ENCODE data around the gene TAF4B. TPM values are rescaled to one million over a fixed set of nuclear protein-coding genes. Genes with fewer than 3 reads are reported as not detected.
"Not testable (repeated sequence)": the region's sequence is repeated elsewhere in the genome, so short reads cannot be mapped to it uniquely, and the experiment has no call there.

Gene TAF4B
- total and polyA plus RNA-seq, 7 experiments from 2014 or later: 7.3 to 15.7 (median 12.6) TPM

DNA sequence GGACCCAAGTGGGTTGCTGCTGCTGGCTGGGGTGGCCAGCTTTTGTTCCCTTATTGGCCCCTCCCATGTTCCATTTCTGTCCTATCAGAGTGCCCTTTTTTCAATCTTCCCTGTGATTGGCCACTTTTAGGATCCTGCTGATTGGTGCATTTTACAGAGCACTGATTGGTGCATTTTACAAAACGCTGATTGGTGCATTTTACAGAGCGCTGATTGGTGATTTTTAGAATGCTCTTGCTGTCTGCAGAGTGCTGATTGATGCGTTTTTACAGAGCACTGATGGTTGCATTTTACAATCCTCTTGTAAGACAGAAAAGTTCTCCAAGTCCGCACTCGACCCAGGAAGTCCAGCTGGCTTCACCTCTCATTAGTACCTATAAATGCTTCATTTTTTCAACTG is 19.2 kb downstream of the TAF4B start:
- H3K9me3 ChIP-seq (ENCODE audit: control insufficient read depth in 2 of 3, low read length in 3 of 3); CTCF ChIA-PET; H3K27me3 Mint-ChIP-seq; H3K4me3 ChIP-seq (ENCODE audit: low read length); H3K36me3 ChIP-seq (ENCODE audit: control insufficient read depth in 2 of 3, insufficient read depth in 3 of 3, low read length in 3 of 3); H3K27ac ChIP-seq (ENCODE audit: low read depth, low read length); H3K4me1 ChIP-seq (ENCODE audit: control insufficient read depth in 2 of 2, insufficient read depth in 2 of 2, low read length in 2 of 2); intact Hi-C loops (cut with micrococcal nuclease); DNase-seq; H3K4me3 Mint-ChIP-seq; POLR2A ChIA-PET; H3K27me3 ChIP-seq (ENCODE audit: control insufficient read depth in 2 of 2, insufficient read depth in 2 of 2, low read length in 2 of 2); ATAC-seq: not testable (repeated sequence)
- H3K9me3 Mint-ChIP-seq: peaks cover 4 to 42% (median 18%) of the 10 kb centered on the region in 11 donors
- H3K36me3 Mint-ChIP-seq: peaks cover 6 to 36% (median 30%) of the 10 kb centered on the region in 5 donors
- peaks cover 2 to 30% (median 18%) of the 10 kb centered on the region in 7 donors for H3K4me1 Mint-ChIP-seq
- peak overlapping the region in 1 of 9 donors; percentile 2 for H3K27ac Mint-ChIP-seq

DNA sequence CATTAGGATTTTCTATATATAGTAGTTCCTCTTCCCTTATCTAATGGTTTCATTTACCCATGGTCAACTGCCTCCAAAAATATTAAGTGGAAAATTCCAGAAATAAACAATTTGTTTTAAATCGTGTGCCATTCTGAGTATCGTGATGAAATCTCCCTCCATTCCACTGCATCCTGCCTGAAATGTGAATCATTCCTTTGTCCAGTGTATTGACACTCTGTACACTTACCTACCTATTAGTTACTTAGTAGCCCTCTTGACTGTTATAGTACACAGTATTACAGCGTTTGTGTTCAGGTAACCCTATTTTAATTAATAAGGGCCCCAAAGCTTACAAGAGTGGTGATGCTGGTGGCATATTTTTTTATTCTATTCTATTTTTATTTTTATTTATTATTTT is 26.2 kb downstream of the TAF4B start:
- H3K4me1 ChIP-seq (ENCODE audit: control insufficient read depth in 2 of 2, insufficient read depth in 2 of 2, low read length in 2 of 2): no peaks in the 10 kb centered on the region
- ChIA-PET CTCF (no interaction called here), POLR2A (interaction anchor here (0.6 kb wide), 1 partner anchor 202 kb away, joined by 4 read pairs; no protein-coding TSS in a partner anchor)
- Mint-ChIP-seq H3K36me3 (no peaks in the 10 kb centered on the region), H3K27ac (no peak overlapping the region), H3K4me1 (peaks cover 11 to 46% (median 36%) of the 10 kb centered on the region in 7 donors), H3K4me3 (no peak overlapping the region), H3K9me3 (no peaks in the 10 kb centered on the region), H3K27me3 (no peaks in the 10 kb centered on the region)
- DNase-seq (no peak), ATAC-seq (no peak)
- no peaks in the 10 kb centered on the region for H3K9me3 ChIP-seq (ENCODE audit: control insufficient read depth in 2 of 3, low read length in 3 of 3)
- H3K27ac ChIP-seq (ENCODE audit: low read depth, low read length): no peak overlapping the region
- no peak overlapping the region for H3K4me3 ChIP-seq (ENCODE audit: low read length)
- intact Hi-C loops (cut with micrococcal nuclease): loop anchor here in 1 of 2 donors (5.0 kb wide), 1 partner anchor 35 kb away; no protein-coding TSS in a partner anchor
- H3K27me3 ChIP-seq (ENCODE audit: control insufficient read depth in 2 of 2, insufficient read depth in 2 of 2, low read length in 2 of 2): no peaks in the 10 kb centered on the region
- no peaks in the 10 kb centered on the region for H3K36me3 ChIP-seq (ENCODE audit: control insufficient read depth in 2 of 3, insufficient read depth in 3 of 3, low read length in 3 of 3)

DNA sequence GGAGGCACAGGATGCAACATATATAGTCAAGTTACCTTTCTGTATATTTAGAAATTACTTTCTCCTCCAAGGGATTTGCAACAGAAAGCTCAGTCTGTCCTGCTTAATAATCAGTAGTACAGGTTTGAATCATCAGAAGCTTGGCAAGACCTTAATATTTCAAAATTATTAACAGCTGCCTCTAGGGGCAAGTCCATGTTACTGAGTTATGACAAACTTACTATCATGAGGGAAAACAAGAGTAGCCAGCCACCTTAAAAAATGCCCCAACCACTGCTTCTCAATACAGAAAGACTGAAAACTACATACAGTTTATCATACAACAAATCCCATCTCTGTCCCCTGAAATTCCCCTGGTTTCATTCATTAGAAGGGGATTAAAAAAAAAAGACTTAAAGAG is 28.6 kb downstream of the TAF4B start:
- H3K9me3 ChIP-seq (ENCODE audit: control insufficient read depth in 2 of 3, low read length in 3 of 3); ATAC-seq; H3K36me3 Mint-ChIP-seq; H3K27me3 ChIP-seq (ENCODE audit: control insufficient read depth in 2 of 2, insufficient read depth in 2 of 2, low read length in 2 of 2); H3K36me3 ChIP-seq (ENCODE audit: control insufficient read depth in 2 of 3, insufficient read depth in 3 of 3, low read length in 3 of 3); POLR2A ChIA-PET; H3K27ac ChIP-seq (ENCODE audit: low read depth, low read length); H3K4me1 ChIP-seq (ENCODE audit: control insufficient read depth in 2 of 2, insufficient read depth in 2 of 2, low read length in 2 of 2); H3K4me3 ChIP-seq (ENCODE audit: low read length); CTCF ChIA-PET; H3K4me3 Mint-ChIP-seq; H3K27me3 Mint-ChIP-seq; H3K27ac Mint-ChIP-seq; DNase-seq; H3K9me3 Mint-ChIP-seq: not testable (repeated sequence)
- peaks cover 11 to 53% (median 44%) of the 10 kb centered on the region in 7 donors for H3K4me1 Mint-ChIP-seq
- intact Hi-C loops (cut with micrococcal nuclease): loop anchor here in 1 of 2 donors (5.0 kb wide), 1 partner anchor 38 kb away; no protein-coding TSS in a partner anchor

DNA sequence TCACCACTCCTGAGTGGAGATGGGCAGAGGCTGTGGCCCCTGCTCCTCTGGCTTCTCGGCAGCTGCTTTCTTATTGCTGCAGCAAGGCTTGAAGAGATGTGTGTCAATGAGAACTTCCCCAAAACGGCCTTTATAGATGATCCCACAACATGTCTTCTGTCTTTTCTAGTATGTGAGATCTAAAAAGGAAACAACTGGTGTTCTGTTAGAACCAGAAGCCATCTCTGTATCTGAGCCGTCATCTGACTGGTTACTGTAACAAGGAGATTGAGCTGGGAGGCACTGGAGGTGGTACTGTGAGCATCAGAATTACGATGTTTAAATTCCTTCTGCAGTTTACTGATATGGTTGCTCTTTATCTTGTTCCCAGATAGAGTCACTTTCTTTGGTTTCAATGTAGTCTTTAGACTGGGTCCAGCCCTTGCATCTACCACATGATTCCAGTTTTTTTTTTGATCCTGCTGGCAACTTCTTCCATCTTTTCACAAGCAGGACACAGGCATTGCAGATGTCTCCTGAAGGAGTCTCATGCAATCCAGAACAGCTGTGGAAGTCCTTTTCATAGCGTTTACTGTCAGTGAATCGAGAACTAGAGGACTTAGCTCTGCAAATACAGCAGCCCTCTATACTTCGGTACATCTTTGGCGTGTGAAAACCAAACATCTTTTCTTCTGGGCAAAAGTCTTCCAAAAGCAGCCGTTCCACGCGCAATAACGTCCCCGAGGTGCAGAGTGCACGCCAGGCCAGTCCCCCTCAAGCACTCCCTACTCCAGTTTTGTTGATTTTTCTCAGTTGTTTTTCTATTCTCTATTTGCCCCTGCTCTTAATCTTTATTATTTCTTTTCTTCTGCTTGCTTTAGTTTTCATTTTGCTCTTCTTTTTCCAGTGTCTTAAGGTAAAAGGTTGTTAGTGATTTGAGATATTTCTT is 29.7 kb downstream of the TAF4B start:
- DNase-seq (no peak), ATAC-seq (peak; percentile 68)
- ChIA-PET CTCF (no interaction called here), POLR2A (no interaction called here)
- peak overlapping the region in 8 of 10 donors; percentile 2 to 57 (median 27) for H3K4me3 Mint-ChIP-seq
- H3K4me1 Mint-ChIP-seq: peaks cover 11 to 53% (median 41%) of the 10 kb centered on the region in 7 donors
- H3K9me3 ChIP-seq (ENCODE audit: control insufficient read depth in 2 of 3, low read length in 3 of 3): no peaks in the 10 kb centered on the region
- no peaks in the 10 kb centered on the region for H3K27me3 Mint-ChIP-seq
- no peaks in the 10 kb centered on the region for H3K4me1 ChIP-seq (ENCODE audit: control insufficient read depth in 2 of 2, insufficient read depth in 2 of 2, low read length in 2 of 2)
- H3K36me3 ChIP-seq (ENCODE audit: control insufficient read depth in 2 of 3, insufficient read depth in 3 of 3, low read length in 3 of 3): no peaks in the 10 kb centered on the region
- peaks cover 4 to 7% (median 4%) of the 10 kb centered on the region in 5 donors for H3K36me3 Mint-ChIP-seq
- peaks cover 0 to 7% (median 0%) of the 10 kb centered on the region in 11 donors for H3K9me3 Mint-ChIP-seq
- H3K27ac Mint-ChIP-seq: peak overlapping the region in 8 of 9 donors; percentile 15 to 82 (median 46)
- no peak overlapping the region for H3K27ac ChIP-seq (ENCODE audit: low read depth, low read length)
- no peaks in the 10 kb centered on the region for H3K27me3 ChIP-seq (ENCODE audit: control insufficient read depth in 2 of 2, insufficient read depth in 2 of 2, low read length in 2 of 2)
- H3K4me3 ChIP-seq (ENCODE audit: low read length): no peak overlapping the region
- intact Hi-C loops (cut with micrococcal nuclease): no loop called here

DNA sequence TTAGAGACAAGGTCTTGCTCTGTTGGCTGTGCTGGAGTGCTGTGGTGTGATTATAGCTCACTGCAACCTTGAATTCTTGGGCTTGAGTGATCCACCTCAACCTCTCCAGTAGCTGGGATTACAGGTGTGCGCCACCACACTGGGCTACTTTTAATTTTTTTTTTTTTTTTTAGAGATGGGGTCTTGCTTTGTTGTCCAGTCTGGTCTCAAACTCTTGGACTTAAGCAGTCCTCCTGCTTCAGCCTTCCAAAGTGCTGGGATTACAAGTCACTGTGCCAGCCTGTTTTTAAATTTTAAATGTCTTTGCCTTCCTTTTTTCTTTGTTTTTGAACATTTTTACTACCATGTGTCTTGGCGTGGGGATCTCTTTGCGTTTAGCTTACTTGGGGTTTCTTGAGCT is 32.5 kb downstream of the TAF4B start:
- H3K27ac ChIP-seq (ENCODE audit: low read depth, low read length): no peak overlapping the region
- no peaks in the 10 kb centered on the region for H3K27me3 ChIP-seq (ENCODE audit: control insufficient read depth in 2 of 2, insufficient read depth in 2 of 2, low read length in 2 of 2)
- ChIA-PET CTCF (interaction anchor here (0.6 kb wide), 1 partner anchor 24 kb away, joined by 4 read pairs; no protein-coding TSS in a partner anchor), POLR2A (interaction anchor here (0.6 kb wide), 2 partner anchors 74 to 179 kb away, joined by 4 to 6 read pairs; no protein-coding TSS in a partner anchor)
- Mint-ChIP-seq H3K9me3 (peaks cover 0 to 7% (median 4%) of the 10 kb centered on the region in 11 donors), H3K36me3 (peaks cover 4 to 14% (median 10%) of the 10 kb centered on the region in 5 donors), H3K4me1 (peaks cover 11 to 51% (median 45%) of the 10 kb centered on the region in 7 donors), H3K27me3 (no peaks in the 10 kb centered on the region), H3K4me3 (peak overlapping the region in 1 of 10 donors; percentile 50), H3K27ac (peak overlapping the region in 1 of 9 donors; percentile 52)
- no peaks in the 10 kb centered on the region for H3K36me3 ChIP-seq (ENCODE audit: control insufficient read depth in 2 of 3, insufficient read depth in 3 of 3, low read length in 3 of 3)
- ATAC-seq (no peak), DNase-seq (no peak)
- H3K4me1 ChIP-seq (ENCODE audit: control insufficient read depth in 2 of 2, insufficient read depth in 2 of 2, low read length in 2 of 2): no peaks in the 10 kb centered on the region
- intact Hi-C loops (cut with micrococcal nuclease): no loop called here
- H3K9me3 ChIP-seq (ENCODE audit: control insufficient read depth in 2 of 3, low read length in 3 of 3): peaks cover 0 to 3% (median 0%) of the 10 kb centered on the region in 3 experiments
- no peak overlapping the region for H3K4me3 ChIP-seq (ENCODE audit: low read length)

DNA sequence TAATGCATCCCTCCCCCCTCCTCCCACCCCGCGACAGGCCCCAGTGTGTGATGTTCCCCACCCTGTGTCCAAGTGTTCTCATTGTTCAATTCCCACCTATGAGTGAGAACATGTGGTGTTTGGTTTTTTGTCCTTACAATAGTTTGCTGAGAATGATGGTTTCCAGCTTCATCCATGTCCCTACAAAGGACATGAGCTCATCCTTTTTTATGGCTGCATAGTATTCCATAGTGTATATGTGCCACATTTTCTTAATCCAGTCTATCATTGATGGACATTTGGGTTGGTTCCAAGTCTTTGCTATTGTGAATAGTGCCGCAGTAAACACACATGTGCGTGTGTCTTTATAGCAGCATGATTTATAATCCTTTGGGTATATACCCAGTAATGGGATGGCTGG is 33.2 kb downstream of the TAF4B start:
- H3K9me3 Mint-ChIP-seq; ATAC-seq; CTCF ChIA-PET; H3K27ac Mint-ChIP-seq; H3K36me3 ChIP-seq (ENCODE audit: control insufficient read depth in 2 of 3, insufficient read depth in 3 of 3, low read length in 3 of 3); H3K27me3 ChIP-seq (ENCODE audit: control insufficient read depth in 2 of 2, insufficient read depth in 2 of 2, low read length in 2 of 2); H3K27ac ChIP-seq (ENCODE audit: low read depth, low read length); intact Hi-C loops (cut with micrococcal nuclease); H3K9me3 ChIP-seq (ENCODE audit: control insufficient read depth in 2 of 3, low read length in 3 of 3); DNase-seq; H3K4me3 ChIP-seq (ENCODE audit: low read length); H3K27me3 Mint-ChIP-seq; H3K4me1 ChIP-seq (ENCODE audit: control insufficient read depth in 2 of 2, insufficient read depth in 2 of 2, low read length in 2 of 2); H3K4me3 Mint-ChIP-seq: not testable (repeated sequence)
- POLR2A ChIA-PET: interaction anchor here (0.6 kb wide), 1 partner anchor 180 kb away, joined by 4 read pairs; no protein-coding TSS in a partner anchor
- H3K36me3 Mint-ChIP-seq: peaks cover 4 to 16% (median 10%) of the 10 kb centered on the region in 5 donors
- peaks cover 11 to 55% (median 47%) of the 10 kb centered on the region in 7 donors for H3K4me1 Mint-ChIP-seq
